ENCODE data around the gene USB1. TPM values are rescaled to one million over a fixed set of nuclear protein-coding genes. Genes with fewer than 3 reads are reported as not detected.

USB1 gene
- total RNA-seq, 1 donor from 2014 or later: 43.0 TPM

DNA sequence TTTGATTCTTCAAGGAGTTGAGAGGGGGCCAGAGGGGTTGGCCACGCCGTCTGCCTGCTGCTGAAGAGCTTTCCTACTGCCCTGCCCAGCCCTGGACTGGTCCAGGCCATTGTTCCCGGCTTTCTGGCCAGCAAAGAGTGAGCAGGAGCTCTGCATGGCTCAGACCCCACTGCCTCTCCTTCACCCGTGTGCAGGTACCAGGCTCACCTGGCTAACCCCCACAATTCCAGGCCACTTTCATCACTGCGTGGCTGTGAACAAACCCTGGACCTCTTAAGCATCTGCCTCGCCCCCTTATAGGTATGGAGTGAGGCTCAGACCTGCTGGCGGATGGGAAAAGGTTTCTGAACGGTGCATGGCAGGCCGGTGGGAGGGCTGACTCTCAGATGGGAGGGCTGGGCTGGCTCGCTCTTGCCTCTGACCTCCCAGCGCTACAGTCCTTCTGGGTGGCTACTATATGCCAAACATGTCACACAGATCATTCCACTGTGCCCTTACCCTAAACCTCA, 9.6 kb upstream of the USB1 start:
- Mint-ChIP-seq H3K36me3 (ENCODE audit: insufficient read depth) (peaks cover 4% of the 10 kb centered on the region), H3K27ac (no peak overlapping the region), H3K4me1 (ENCODE audit: low read depth) (peaks cover 2% of the 10 kb centered on the region), H3K4me3 (ENCODE audit: low read depth) (no peak overlapping the region), H3K27me3 (peaks cover 22% of the 10 kb centered on the region), H3K9me3 (ENCODE audit: low read depth) (no peaks in the 10 kb centered on the region)
- no peak for TF ChIP-seq CTCF (IDR thresholded peaks at IDR 0.05; ENCODE audit: unreplicated experiment)
- DNase-seq (ENCODE audit: low spot score, unreplicated experiment): no peak

- Mint-ChIP-seq H3K27me3 (peaks cover 18% of the 10 kb centered on the region), H3K4me3 (ENCODE audit: low read depth) (no peak overlapping the region), H3K36me3 (ENCODE audit: insufficient read depth) (peaks cover 6% of the 10 kb centered on the region), H3K9me3 (ENCODE audit: low read depth) (no peaks in the 10 kb centered on the region), H3K27ac (no peak overlapping the region), H3K4me1 (ENCODE audit: low read depth) (peaks cover 2% of the 10 kb centered on the region)
- no peak for TF ChIP-seq CTCF (IDR thresholded peaks at IDR 0.05; ENCODE audit: unreplicated experiment)
- DNase-seq (ENCODE audit: low spot score, unreplicated experiment): no peak
These were observed 9.1 kb upstream of the USB1 start for GRCh38 chr16:57992084-57992483.

GRCh38 chr16:57993438-57993837, 7.8 kb upstream of the USB1 start:
- H3K27me3 Mint-ChIP-seq: peaks cover 4% of the 10 kb centered on the region
- H3K4me3 Mint-ChIP-seq (ENCODE audit: low read depth): no peak overlapping the region
- H3K4me1 Mint-ChIP-seq (ENCODE audit: low read depth): peaks cover 2% of the 10 kb centered on the region
- no peak overlapping the region for H3K27ac Mint-ChIP-seq
- H3K9me3 Mint-ChIP-seq (ENCODE audit: low read depth): no peaks in the 10 kb centered on the region
- DNase-seq (ENCODE audit: low spot score, unreplicated experiment): no peak
- peaks cover 12% of the 10 kb centered on the region for H3K36me3 Mint-ChIP-seq (ENCODE audit: insufficient read depth)
- TF ChIP-seq CTCF (IDR thresholded peaks at IDR 0.05; ENCODE audit: unreplicated experiment): no peak

- Mint-ChIP-seq H3K27me3 (no peaks in the 10 kb centered on the region), H3K36me3 (ENCODE audit: insufficient read depth) (peaks cover 12% of the 10 kb centered on the region), H3K27ac (no peak overlapping the region), H3K9me3 (ENCODE audit: low read depth) (no peaks in the 10 kb centered on the region), H3K4me1 (ENCODE audit: low read depth) (peaks cover 4% of the 10 kb centered on the region), H3K4me3 (ENCODE audit: low read depth) (no peak overlapping the region)
- no peak for TF ChIP-seq CTCF (IDR thresholded peaks at IDR 0.05; ENCODE audit: unreplicated experiment)
- no peak for DNase-seq (ENCODE audit: low spot score, unreplicated experiment)
These were observed 7.3 kb upstream of the USB1 start for GRCh38 chr16:57993897-57994296.

DNA sequence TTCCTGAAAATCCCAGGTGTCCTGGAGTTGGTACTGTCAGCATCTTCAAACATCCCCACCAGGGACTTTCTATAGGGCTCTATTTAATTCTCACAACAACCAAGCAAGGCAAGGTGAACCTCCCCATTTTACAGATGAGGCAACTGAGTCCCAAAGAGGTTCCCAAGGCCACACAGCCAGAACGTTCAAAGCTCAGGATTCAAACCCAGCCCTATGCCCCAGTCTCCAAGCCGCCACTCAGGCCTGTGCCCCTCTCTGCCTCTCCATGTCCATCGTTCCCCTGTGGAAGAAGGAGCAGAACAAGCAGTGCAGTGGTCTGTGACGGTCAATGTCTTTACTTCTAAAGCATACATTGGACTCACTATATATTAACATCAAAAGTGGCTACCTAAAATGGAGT, 6.8 kb upstream of the USB1 start:
- Mint-ChIP-seq H3K9me3 (ENCODE audit: low read depth) (no peaks in the 10 kb centered on the region), H3K27me3 (no peaks in the 10 kb centered on the region), H3K27ac (no peak overlapping the region), H3K36me3 (ENCODE audit: insufficient read depth) (peaks cover 12% of the 10 kb centered on the region), H3K4me1 (ENCODE audit: low read depth) (peaks cover 8% of the 10 kb centered on the region), H3K4me3 (ENCODE audit: low read depth) (no peak overlapping the region)
- DNase-seq (ENCODE audit: low spot score, unreplicated experiment): no peak
- no peak for TF ChIP-seq CTCF (IDR thresholded peaks at IDR 0.05; ENCODE audit: unreplicated experiment)

Measured in progenitor cell of endocrine pancreas (in vitro differentiated cells).